Right lobe of liver (tissue), 4 donors: ENCODE data around the gene CPN1.

Experiments used
- POLR2A ChIP-seq: fragments of 450-650 bp; IDR thresholded peaks from one replicate; pipeline ENCODE4 v1.6.1; 2017; ENCODE audit warnings: antibody characterized with exemption, mild to moderate bottlenecking
- TF ChIP-seq, protein P1 (sequence below), 4 donors: fragments of 200-600 bp in 3 of 4; fragments of 450-650 bp in 1 of 4; IDR thresholded peaks; one replicate each; pipeline versions ENCODE4 v1.5.1 to v1.8.0; 2016 to 2022; ENCODE audit warnings: antibody characterized with exemption in 4 of 4, mild to moderate bottlenecking in 2 of 4
- donor health status: DM: no; HTN: no; CAD: no.
- donor health status: DM: no; HTN: no; CAD: no.
- donor health status: DM: no; HTN: yes; CAD: no.

DNA sequence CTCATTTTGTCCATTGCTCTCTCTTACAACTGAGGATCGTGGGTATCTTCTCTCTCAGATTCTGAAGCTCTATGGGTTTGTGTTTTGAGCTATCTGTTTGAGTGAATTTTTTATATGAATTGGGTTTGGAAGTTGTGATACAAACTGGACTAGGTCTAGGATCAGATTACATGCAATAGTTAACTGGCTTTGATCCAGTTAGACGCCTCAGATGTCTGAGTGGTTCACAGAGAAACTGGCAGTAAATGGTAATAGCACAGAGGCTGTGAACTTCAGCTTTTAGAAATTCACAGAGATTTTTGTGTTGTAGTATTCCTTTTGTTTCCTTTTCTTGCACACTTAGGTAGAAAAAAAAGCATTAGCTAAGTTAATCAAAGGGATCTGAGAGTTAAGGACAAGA, 59.3 kb downstream of the CPN1 start:
- TF ChIP-seq, protein P1, sequence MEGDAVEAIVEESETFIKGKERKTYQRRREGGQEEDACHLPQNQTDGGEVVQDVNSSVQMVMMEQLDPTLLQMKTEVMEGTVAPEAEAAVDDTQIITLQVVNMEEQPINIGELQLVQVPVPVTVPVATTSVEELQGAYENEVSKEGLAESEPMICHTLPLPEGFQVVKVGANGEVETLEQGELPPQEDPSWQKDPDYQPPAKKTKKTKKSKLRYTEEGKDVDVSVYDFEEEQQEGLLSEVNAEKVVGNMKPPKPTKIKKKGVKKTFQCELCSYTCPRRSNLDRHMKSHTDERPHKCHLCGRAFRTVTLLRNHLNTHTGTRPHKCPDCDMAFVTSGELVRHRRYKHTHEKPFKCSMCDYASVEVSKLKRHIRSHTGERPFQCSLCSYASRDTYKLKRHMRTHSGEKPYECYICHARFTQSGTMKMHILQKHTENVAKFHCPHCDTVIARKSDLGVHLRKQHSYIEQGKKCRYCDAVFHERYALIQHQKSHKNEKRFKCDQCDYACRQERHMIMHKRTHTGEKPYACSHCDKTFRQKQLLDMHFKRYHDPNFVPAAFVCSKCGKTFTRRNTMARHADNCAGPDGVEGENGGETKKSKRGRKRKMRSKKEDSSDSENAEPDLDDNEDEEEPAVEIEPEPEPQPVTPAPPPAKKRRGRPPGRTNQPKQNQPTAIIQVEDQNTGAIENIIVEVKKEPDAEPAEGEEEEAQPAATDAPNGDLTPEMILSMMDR (IDR thresholded peaks at IDR 0.05), result no peak
- TF ChIP-seq POLR2A, result no peak
